ENCODE results near the gene ADGRG3. TPM values are rescaled to one million over a fixed set of nuclear protein-coding genes. Genes with fewer than 3 reads are reported as not detected.

Gene ADGRG3
- total and polyA plus RNA-seq, 9 of the 15 experiments (the other 6 are each of a cell fraction or from before 2014, with no cell fraction given) = 0.09 to 0.52 (median 0.14) TPM; not detected in 3

GRCh38 chr16:57690782-57691471, 22.8 kb downstream of the ADGRG3 start (continued):
- peak; percentile 54 for TF ChIP-seq CXXC5 (CRISPR knock-in tag; IDR thresholded peaks at IDR 0.05)
- TF ChIP-seq HOXB6 (CRISPR knock-in tag; IDR thresholded peaks at IDR 0.05; ENCODE audit: borderline replicate concordance) = no peak
- TF ChIP-seq TCFL5 (CRISPR knock-in tag; conservative IDR thresholded peaks at IDR 0.05) = no peak
- TF ChIP-seq, protein P1, sequence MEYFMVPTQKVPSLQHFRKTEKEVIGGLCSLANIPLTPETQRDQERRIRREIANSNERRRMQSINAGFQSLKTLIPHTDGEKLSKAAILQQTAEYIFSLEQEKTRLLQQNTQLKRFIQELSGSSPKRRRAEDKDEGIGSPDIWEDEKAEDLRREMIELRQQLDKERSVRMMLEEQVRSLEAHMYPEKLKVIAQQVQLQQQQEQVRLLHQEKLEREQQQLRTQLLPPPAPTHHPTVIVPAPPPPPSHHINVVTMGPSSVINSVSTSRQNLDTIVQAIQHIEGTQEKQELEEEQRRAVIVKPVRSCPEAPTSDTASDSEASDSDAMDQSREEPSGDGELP (CRISPR knock-in tag; IDR thresholded peaks at IDR 0.05; ENCODE audit: borderline replicate concordance) = peak; percentile 62; the same call in 1 of the 2 replicates
- peak; percentile 60; the same call in 1 of the 2 replicates for TF ChIP-seq SMAD4 (CRISPR knock-in tag; conservative IDR thresholded peaks at IDR 0.05)
- TF ChIP-seq, protein P2, sequence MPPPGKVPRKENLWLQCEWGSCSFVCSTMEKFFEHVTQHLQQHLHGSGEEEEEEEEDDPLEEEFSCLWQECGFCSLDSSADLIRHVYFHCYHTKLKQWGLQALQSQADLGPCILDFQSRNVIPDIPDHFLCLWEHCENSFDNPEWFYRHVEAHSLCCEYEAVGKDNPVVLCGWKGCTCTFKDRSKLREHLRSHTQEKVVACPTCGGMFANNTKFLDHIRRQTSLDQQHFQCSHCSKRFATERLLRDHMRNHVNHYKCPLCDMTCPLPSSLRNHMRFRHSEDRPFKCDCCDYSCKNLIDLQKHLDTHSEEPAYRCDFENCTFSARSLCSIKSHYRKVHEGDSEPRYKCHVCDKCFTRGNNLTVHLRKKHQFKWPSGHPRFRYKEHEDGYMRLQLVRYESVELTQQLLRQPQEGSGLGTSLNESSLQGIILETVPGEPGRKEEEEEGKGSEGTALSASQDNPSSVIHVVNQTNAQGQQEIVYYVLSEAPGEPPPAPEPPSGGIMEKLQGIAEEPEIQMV (tag; conservative IDR thresholded peaks at IDR 0.05; ENCODE audit: low read depth) = peak; percentile 28; the same call in 1 of the 2 replicates
- 0 out of 2 replicates have a peak, but pooled peaks have one; percentile 13 for TF ChIP-seq CEBPG (CRISPR knock-in tag; IDR thresholded peaks at IDR 0.05)
- peak in 1 of 2 experiments; percentile 46; a peak in 2 of 4 replicates for TF ChIP-seq CEBPG (tag; conservative IDR thresholded peaks at IDR 0.05 in 1 of 2, IDR thresholded peaks at IDR 0.05 in 1 of 2)
- 0 out of 2 replicates have a peak, but pooled peaks have one; percentile 32 for TF ChIP-seq NFATC3 (IDR thresholded peaks at IDR 0.05)
- TF ChIP-seq PML (IDR thresholded peaks at IDR 0.05; ENCODE audit: low read length) = peak; percentile 58; the same call in 1 of the 2 replicates
- peak; percentile 86 for TF ChIP-seq HBP1 (CRISPR knock-in tag; IDR thresholded peaks at IDR 0.05)
- no peak for TF ChIP-seq ATF1 (CRISPR knock-in tag; IDR thresholded peaks at IDR 0.05)
- TF ChIP-seq ATF1 (tag; IDR thresholded peaks at IDR 0.05) = peak; percentile 7; the same call in 1 of the 2 replicates
- peak; percentile 52; the same call in 1 of the 2 replicates for TF ChIP-seq FOXM1 (IDR thresholded peaks at IDR 0.05; ENCODE audit: low read depth)
- no peak for TF ChIP-seq FOXM1 (CRISPR knock-in tag; IDR thresholded peaks at IDR 0.05; ENCODE audit: low read depth)
- no peak for TF ChIP-seq SMAD1 (IDR thresholded peaks at IDR 0.05; ENCODE audit: low read depth, low read length, partially characterized antibody)
- peak; percentile 30; the same call in 1 of the 2 replicates for TF ChIP-seq CEBPB (tag; IDR thresholded peaks at IDR 0.05)
- peak; percentile 34; the same call in 1 of the 2 replicates for TF ChIP-seq NFIC (IDR thresholded peaks at IDR 0.05)
- TF ChIP-seq KLF16 (IDR thresholded peaks at IDR 0.05) = peak; percentile 53; the same call in 1 of the 2 replicates
- TF ChIP-seq ZNF507 (tag; conservative IDR thresholded peaks at IDR 0.05) = no peak
- TF ChIP-seq ELF4 (CRISPR knock-in tag; IDR thresholded peaks at IDR 0.05) = peak; percentile 91
- no peak for TF ChIP-seq ZNF384 (IDR thresholded peaks at IDR 0.05; ENCODE audit: low read depth, low read length)
- TF ChIP-seq FOSL1 (tag; conservative IDR thresholded peaks at IDR 0.05) = peak; percentile 38; the same call in 1 of the 2 replicates
- TF ChIP-seq ZNF232 (CRISPR knock-in tag; IDR thresholded peaks at IDR 0.05) = no peak
- TF ChIP-seq KDM4B (IDR thresholded peaks at IDR 0.05; ENCODE audit: borderline replicate concordance in 2 of 2, low read depth in 1 of 2) = no peak
